GOT3 (cell line): ENCODE measurements around the gene ALKBH2.

ENCODE experiments used
- DNase-seq: peaks from one replicate; lab custom pipeline; 2025; ENCODE audit warnings: mixed read lengths; lab: John Stamatoyannopoulos, UW

ALKBH2 gene

DNA sequence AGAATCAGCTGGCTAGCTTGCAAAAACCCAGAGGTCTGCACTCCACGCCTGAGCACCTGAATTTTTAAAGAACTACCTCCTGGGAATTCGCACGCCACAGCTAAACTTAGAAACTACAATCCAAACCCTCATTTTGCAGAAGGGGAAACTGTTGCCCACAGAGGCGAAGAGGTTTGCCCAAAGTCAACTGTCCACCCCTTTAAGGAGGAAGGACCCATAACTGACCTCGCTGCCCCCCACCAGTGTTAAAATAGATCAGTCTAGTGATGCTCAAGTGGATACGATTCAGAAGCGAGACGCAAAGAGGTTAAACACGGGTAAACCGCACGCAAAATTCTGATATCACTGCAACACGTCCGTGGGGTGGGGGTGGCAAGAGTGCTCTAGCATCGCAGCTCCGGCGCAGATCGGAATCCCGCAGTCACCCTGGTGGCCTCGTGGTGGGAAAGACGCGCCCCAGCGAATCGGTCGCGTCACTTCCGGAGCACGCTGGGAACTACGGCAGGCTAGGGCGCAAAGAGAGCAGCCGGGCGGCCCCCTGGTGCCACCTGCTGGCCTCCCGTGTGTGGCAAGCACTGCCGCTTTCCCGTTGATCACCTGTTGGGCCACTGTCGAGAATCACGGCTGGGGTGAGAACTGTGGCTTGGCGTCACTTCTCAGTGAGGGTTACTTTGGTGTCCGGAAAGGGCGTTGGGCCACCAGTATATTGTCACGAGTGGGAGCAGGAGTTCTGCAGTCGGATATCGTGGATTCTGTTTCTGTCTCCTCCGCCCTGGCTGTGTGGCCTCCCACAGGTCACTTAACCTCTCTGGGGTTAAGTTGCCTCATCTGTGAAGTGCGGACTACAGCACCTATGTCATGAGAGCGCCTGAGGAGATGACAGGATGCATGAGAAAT lies at the start of gene ALKBH2:
Gene ALKBH2 (minus strand): TSS at position 451 of the 897 bp plus-strand sequence. CDS start 686 bp downstream, outside the sequence.
- peak; percentile 57 for DNase-seq

DNA sequence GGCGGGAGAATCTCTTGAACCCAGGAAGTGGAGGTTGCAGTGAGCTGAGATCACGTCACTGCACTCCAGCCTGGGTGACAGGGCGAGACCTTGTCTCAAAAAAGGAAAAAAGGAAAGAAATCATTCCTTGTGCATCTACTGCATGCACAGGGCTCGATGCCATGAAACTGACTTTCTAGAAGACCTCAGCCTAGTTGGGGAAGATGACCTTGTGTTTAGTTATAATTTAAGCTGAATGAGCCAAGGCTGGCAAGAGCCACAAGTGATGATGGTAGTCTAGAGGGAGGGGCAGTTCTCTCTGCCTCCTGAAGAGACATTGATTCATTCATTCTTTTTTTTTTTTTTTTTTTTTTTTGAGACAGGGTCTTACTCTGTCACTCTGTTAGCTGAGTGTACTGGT lies 47.3 kb upstream of the ALKBH2 start:
- DNase-seq, result no peak

- DNase-seq, result no peak
Measured at GRCh38 chr12:109139791-109140190, 46.5 kb upstream of the ALKBH2 start.

GRCh38 chr12:109139360-109139759 lies 46.1 kb upstream of the ALKBH2 start:
- DNase-seq, result no peak

DNA sequence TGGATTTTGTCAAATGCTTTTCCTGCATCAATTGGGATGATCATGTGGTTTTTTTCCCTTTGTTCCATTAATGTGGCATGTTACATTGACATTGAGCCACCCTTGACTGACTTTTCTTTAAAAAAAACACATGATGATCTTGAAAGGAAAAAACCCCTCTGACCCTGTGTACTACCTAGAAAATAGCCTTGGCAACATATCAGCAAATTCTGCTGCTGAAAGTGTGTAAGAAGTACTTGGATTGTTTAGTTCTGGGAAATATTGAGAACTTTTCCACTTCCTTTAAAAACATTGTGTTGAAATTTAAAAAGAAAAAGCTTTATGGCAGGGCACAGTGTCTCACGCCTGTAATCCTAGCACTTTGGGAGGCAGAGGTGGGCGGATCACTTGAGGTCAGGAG lies 43.8 kb upstream of the ALKBH2 start:
- no peak for DNase-seq

- DNase-seq, result no peak
Measured at GRCh38 chr12:109134186-109134917, 41.1 kb upstream of the ALKBH2 start.

DNA sequence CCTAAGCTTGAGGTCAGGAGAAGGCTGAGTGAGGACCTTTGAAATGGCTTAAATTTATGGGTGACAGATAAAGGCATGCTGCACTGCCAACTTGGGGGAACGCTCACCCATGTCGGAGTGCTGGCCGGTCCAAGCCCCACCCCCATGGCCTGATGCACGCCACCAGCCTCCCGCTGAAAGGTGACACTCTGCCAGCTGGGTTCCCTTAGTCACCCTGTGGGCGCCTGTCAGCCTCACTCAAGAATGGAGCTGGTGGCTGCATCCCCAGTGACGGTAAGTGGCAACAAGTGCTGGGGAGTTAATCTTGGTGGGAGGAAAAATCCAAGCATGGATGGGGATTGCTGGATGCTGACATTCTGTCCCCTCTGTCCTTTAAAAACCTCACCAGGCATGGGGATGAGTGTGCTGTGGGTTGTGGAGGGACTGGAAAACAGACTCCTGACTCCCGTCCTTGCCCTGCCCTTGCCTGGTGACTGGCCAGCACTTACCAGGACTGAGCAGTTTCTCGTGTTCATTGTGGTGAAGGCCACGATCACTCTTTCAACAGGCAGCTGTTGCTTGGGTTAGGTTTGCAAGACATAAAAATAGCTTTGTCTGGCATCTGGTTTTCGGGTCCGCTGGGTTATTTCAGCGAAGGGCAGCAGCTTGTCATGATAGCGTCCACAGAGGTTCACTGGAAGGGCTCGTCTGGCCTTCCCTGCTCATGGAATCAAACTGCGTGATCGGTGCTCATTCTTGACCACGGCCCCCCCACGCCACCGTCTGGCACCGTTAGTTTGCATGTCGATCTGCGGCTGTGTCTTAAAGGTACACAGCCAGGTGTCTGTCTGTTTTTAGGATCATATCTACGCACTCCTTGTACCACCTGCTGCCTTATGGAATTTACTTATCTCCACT lies 38.1 kb upstream of the ALKBH2 start:
- DNase-seq, result no peak

DNA sequence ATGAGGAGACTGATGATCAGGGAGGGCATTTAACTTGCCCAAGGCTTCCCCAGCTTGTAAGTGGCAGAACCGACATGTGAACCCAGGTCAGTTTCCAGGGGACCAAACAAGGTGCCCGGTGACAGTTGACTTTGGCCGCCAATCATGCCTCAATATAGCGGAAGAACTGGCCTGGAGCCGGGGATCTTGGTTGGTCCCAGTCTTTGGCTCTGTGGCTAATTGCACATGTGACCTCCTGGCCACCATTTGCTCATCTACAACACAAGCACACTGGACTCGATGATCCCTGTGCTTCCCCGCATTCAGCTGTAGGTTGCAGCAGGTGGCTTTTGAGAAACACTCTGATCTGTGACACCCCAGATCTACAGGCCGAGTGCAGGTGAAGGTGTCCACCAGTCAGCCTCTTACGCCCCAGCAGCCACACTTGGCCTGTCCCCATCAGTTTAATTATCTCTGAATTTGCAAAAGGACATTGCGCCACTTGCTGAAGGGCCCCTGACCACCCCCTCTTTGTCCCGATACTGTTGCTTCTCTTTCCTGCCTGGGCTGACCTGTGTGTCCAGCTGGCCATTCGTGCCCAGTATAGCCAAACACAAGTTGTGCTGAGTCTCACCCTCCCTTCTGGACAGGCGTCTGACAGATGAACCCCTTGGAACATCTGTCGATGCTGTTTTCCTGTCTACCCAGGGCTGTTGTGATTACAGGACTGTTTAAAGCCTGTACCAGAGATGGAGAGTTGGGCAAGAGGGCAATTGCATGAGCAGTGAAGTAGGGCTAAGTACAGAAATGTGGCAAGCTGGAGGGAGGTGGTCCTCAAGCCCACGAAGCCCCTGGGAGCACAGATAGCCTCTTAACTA lies 37.3 kb upstream of the ALKBH2 start:
- DNase-seq, result no peak

GRCh38 chr12:109127533-109128242 lies 34.4 kb upstream of the ALKBH2 start:
- DNase-seq, result no peak

- DNase-seq, result no peak
Measured at GRCh38 chr12:109126784-109127183, 33.5 kb upstream of the ALKBH2 start.

DNA sequence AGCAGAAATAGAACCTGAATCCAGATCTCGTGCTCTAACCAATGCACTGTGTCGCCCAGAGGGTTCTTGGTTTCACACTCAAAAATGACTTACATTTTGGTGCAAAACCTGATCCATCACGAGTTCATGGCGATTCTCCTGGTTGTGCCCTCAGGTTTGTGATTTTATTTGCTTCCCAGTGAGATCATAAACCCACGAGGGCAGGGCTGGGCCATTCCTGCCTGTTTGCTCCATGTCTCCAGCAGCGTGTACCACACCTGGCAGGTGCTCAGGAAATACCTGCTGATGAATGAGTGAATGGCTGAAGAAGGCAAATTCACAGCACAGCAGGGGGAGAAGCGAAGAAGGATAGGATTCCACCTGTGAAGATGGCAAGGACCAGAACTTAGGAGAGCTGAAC lies 32.5 kb upstream of the ALKBH2 start:
- no peak for DNase-seq

DNA sequence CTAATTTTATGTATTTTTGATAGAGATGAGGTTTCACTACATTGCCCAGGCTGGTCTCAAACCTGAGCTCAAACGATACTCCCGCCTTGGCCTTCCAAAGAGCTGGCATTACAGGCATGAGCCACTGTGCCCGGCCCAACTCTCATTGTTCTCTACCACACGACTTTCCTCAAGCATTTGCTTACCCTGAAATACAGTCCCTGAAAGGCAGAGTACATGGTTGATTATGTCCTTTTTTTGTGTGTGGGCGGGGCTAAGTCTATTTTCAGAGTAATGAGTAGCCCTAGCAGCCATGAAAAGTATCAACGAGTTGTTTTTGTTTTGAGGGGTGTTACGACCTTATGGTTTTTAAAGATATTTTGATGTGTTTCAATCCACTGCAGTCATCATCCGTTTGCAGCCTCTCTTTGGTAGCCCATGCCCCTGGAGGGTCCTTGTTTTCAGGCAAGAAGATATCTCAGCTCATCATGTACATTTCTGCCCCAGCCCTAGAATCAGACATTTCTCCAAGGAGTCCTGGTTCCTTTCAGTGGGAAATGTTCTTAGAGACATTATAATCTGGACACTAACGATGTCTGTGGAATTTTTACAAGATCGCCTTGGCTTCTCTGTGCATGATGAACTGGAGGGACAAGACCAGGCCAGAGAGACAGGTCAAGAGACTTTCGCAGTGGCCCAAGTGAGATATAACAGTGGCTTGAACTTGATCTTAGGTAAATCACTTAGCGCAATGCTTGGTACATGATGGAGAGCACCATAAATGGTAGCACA lies 31.8 kb upstream of the ALKBH2 start:
- DNase-seq, result no peak

GRCh38 chr12:109121346-109121880 lies 28.1 kb upstream of the ALKBH2 start:
- DNase-seq, result no peak

DNA sequence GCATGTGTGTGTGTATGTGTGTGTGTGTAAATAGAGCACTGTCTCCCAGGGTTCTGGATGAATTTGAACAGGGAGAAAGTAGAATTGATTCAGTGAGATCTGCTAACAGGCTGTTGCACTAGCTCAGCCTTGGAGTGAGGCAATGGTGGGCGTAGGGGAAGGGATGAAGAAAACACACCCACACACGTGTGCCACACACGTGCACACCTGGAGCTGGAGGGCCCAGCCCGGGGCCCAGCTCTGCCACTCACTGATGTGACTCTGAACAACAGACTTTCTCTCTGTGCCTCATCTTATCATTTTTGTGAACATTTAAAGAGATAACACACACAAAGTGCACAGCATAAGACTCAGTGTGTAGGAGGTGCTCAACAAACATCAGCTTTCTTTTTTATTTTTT lies 27.3 kb upstream of the ALKBH2 start:
- DNase-seq, result no peak

- DNase-seq, result no peak
Measured at GRCh38 chr12:109120095-109120494, 26.8 kb upstream of the ALKBH2 start.

DNA sequence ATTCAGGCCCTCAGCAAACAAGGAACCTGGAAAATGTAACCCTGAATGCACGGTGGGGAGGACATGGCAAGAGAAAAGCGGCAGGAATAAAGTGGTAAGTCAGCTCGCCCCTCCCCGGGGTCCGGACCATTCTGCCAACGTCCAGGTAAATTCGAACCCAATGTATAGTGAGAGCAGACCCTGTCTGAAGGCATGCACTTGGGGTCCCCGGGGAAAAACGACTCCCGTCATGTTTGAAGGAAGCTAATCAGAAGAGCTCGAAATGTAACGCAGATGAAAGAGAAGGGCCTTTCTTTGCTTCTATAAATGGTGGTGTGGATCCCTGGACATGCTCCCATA lies 23.3 kb upstream of the ALKBH2 start:
- DNase-seq, result no peak

DNA sequence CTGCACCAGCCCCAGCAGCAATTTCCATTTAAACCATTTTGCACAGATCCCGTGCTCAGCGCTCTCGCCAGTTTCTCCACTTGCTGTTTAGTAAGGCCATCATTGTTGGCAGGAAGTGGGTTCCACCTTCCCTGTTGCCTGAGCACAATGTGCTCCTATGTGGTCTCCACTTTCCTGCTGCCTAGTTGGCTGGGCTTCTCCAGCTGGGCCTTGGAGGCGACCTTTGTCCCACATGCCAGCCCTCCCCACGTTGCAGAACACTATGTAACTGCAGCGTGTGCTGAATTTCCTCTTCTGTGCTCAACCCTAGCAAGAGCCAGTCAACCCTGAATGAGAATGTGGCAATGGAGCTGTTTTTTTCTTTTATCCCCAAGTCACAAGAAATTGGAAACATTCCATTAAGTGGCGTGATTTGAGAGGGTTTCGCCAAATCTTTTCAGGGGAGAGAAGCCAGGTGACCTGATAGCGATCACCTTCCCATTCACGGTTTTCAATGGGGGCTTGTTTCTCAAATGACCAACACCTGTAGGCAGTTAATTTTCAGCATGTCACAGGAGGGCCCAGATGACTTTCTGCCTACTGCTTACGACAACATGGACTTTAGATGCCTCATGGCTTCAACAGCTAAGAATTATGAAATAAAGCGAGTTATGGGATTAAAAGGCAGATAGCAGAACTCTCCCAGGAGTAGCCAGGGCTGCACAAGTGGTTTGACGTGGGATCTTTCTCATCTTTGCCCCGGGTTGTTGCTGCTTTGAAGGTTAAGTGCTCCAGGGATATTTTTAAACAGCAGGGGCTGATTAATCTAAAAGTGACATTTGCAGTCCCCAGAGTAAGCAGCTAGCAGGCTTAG lies 22.7 kb upstream of the ALKBH2 start, which contains the start of gene ACACB:
Gene ACACB (plus strand): TSS at position 830 of the 853 bp plus-strand sequence. CDS start 22,819 bp downstream, outside the sequence.
- no peak for DNase-seq

DNA sequence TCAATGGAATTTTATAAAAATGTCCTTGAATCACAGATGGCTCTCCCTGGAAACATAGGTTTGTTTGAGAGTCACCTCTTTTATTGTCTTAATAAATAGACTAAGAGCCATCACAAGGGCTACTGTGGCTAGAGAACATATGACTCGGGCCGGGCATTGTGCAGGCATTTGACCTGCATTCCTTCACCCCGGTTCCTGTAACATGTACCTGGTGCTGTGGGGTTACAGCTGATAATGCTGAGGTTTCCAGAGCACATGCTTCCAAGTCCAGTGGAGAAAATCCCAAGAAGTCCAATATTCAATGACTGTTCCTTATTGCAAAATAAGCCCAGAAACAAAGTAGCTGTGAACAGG lies 22.1 kb upstream of the ALKBH2 start:
- DNase-seq, result no peak

DNA sequence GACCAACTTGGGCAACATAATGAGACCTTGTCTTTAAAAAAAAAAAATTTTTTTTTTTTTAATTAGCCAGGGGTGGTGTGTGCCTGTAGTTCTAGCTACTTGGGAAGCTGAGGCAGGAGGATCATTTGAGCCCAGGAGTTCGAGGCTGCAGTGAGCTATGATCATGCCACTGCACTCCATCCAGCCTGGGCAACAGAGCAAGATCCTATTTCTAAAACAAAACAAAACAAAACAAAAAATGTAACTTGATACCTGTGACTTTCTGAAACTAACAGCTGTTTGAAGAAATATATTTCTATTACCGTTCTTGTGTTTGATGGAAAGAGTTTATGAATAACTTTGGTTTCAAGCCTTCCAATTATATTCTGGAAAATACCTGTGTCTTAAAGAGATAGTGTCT lies 21.4 kb upstream of the ALKBH2 start:
- DNase-seq, result no peak
